Endothelial cell of umbilical vein (primary cell): ENCODE results near the gene NXN. TPM values are rescaled to one million over a fixed set of nuclear protein-coding genes. Genes with fewer than 3 reads are reported as not detected.

Experiments
- BruUV-seq: library from RNA; stranded (reverse); fragments of 400-500 nt; replicated peaks from 2 replicates; lab custom pipeline; 2021; lab: Mats Ljungman, UMichigan
- CTCF ChIA-PET: fragments of 300-600, 350-600 bp; sonication (Branson Sonifier 250); formaldehyde crosslinking; loops from one replicate; lab custom pipeline; 2021; ENCODE audit warnings: antibody characterized with exemption, inconsistent platforms; lab: Charles Lee
- POLR2A ChIA-PET: fragments of 300-600, 350-600 bp; sonication (Branson Sonifier 250); formaldehyde crosslinking; loops from one replicate; lab custom pipeline; 2021; ENCODE audit warnings: antibody characterized with exemption, inconsistent platforms; lab: Charles Lee
- DNase-seq: peaks from one replicate; pipeline ENCODE4 v3.0.0-alpha.2; 2011; ENCODE audit warnings: low read depth, low spot score
- FAIRE-seq: peaks from 2 replicates; lab custom pipeline; 2011; peaks lifted over from hg19 to GRCh38; lab: Jason Lieb, UNC
- H2AFZ ChIP-seq: 2 replicates; pipeline ENCODE4 v1.6.0; 2012; ENCODE audit warnings: low read depth, low read length, control low read depth, inconsistent platforms
- H3K27ac ChIP-seq: 2 replicates; pipeline ENCODE4 v1.5.1; 2011; ENCODE audit warnings: low read depth, mild to moderate bottlenecking, control low read depth, low read length, moderate library complexity; ENCODE audit not compliant: insufficient read depth
- H3K27me3 ChIP-seq, 2 experiments: 2 replicates each; pipeline versions ENCODE4 v1.6.0 to v1.6.1; 2011; ENCODE audit warnings: low read length in 2 of 2, mixed read lengths in 1 of 2; ENCODE audit not compliant: control insufficient read depth in 2 of 2, insufficient read depth in 2 of 2
- H3K36me3 ChIP-seq, 2 experiments: 2 replicates in 1 of 2; 3 replicates in 1 of 2; pipeline ENCODE4 v1.5.1; 2011; ENCODE audit warnings: low read length in 2 of 2, mild to moderate bottlenecking in 1 of 2, moderate library complexity in 1 of 2; ENCODE audit not compliant: control insufficient read depth in 2 of 2, insufficient read depth in 2 of 2; ENCODE audit errors: extremely low read depth in 1 of 2
- H3K4me1 ChIP-seq: 3 replicates; pipeline ENCODE4 v1.5.1; 2011; ENCODE audit warnings: mild to moderate bottlenecking, low read length; ENCODE audit not compliant: control insufficient read depth, insufficient read depth; ENCODE audit errors: extremely low read depth
- H3K4me2 ChIP-seq: 2 replicates; pipeline ENCODE4 v1.6.1; 2011; ENCODE audit warnings: low read length, control low read depth, mixed read lengths; ENCODE audit not compliant: insufficient read depth
- H3K4me3 ChIP-seq, 3 experiments: fragments of 200-600 bp in 1 of 3; sonication (generic), shearing (Covaris generic) in 1 of 3; replicated peaks in 1 of 3; 2 replicates each; pipeline ENCODE4 v1.5.1; 2011 to 2016; ENCODE audit warnings: control low read depth in 3 of 3, low read length in 3 of 3, mild to moderate bottlenecking in 2 of 3, inconsistent platforms in 1 of 3, low read depth in 1 of 3, moderate library complexity in 1 of 3; ENCODE audit not compliant: insufficient read depth in 1 of 3
- H3K79me2 ChIP-seq: 2 replicates; pipeline ENCODE4 v1.6.0; 2012; ENCODE audit warnings: low read length, inconsistent platforms; ENCODE audit not compliant: control insufficient read depth, insufficient read depth
- H3K9ac ChIP-seq: replicated peaks from 2 replicates; pipeline ENCODE3; 2011; ENCODE audit warnings: low read length, control low read depth; ENCODE audit not compliant: insufficient read depth; ENCODE audit errors: extremely low read depth
- H3K9me1 ChIP-seq: replicated peaks from 3 replicates; pipeline ENCODE4 v1.6.0; 2011; ENCODE audit warnings: mild to moderate bottlenecking, low read length; ENCODE audit not compliant: control insufficient read depth, insufficient read depth; ENCODE audit errors: extremely low read depth
- H3K9me3 ChIP-seq: replicated peaks from 2 replicates; pipeline ENCODE4 v1.5.1; 2012; ENCODE audit warnings: low read length, inconsistent platforms; ENCODE audit not compliant: control insufficient read depth, insufficient read depth
- H4K20me1 ChIP-seq: replicated peaks from 2 replicates; pipeline ENCODE3; 2011; ENCODE audit warnings: mild to moderate bottlenecking, low read length; ENCODE audit not compliant: control insufficient read depth, insufficient read depth; ENCODE audit errors: extremely low read depth
- CTCF ChIP-seq, 2 donors: IDR thresholded peaks; 1 replicate in 1 of 2; 2 replicates in 1 of 2; pipeline ENCODE4 v1.5.1; 2011; ENCODE audit warnings: low read length in 2 of 2, mild to moderate bottlenecking in 2 of 2, moderate library complexity in 2 of 2, control low read depth in 1 of 2, inconsistent platforms in 1 of 2, low read depth in 1 of 2; ENCODE audit not compliant: insufficient read depth in 1 of 2; ENCODE audit errors: extremely low read depth in 1 of 2
- EZH2 ChIP-seq: IDR thresholded peaks from 2 replicates; pipeline ENCODE4 v1.6.1; 2012; ENCODE audit warnings: borderline replicate concordance, low read depth, mild to moderate bottlenecking, moderate library complexity, low read length, inconsistent platforms; ENCODE audit not compliant: severe bottlenecking
- FOS ChIP-seq: IDR thresholded peaks from 2 replicates; pipeline ENCODE4 v1.6.1; 2011; ENCODE audit warnings: mild to moderate bottlenecking, low read length, moderate library complexity, borderline replicate concordance; ENCODE audit not compliant: insufficient read depth
- GATA2 ChIP-seq: IDR thresholded peaks from 2 replicates; pipeline ENCODE4 v1.7.0; 2011; ENCODE audit warnings: low read depth, mild to moderate bottlenecking, moderate library complexity, mixed read lengths, low read length; ENCODE audit not compliant: insufficient read length, insufficient read depth
- JUN ChIP-seq: IDR thresholded peaks from 2 replicates; pipeline ENCODE4 v1.6.1; 2011; ENCODE audit warnings: borderline replicate concordance, low read depth; ENCODE audit not compliant: insufficient read length, insufficient read depth
- MYC ChIP-seq: IDR thresholded peaks from one replicate; pipeline ENCODE4 v1.6.1; 2011; ENCODE audit warnings: mild to moderate bottlenecking, low read depth, low read length
- POLR2A ChIP-seq: IDR thresholded peaks from 2 replicates; pipeline ENCODE4 v1.6.1; 2012; ENCODE audit warnings: low read depth, mild to moderate bottlenecking, control low read depth, low read length
- POLR2AphosphoS5 ChIP-seq: IDR thresholded peaks from 2 replicates; pipeline ENCODE4 v1.6.1; 2012; ENCODE audit warnings: low read depth, mild to moderate bottlenecking, control low read depth, low read length, moderate library complexity; ENCODE audit not compliant: insufficient read depth
- dilution Hi-C: fragments of 300-500 bp; cut with MboI; formaldehyde crosslinking; loops from one replicate; pipeline ENCODE4 v1.15.0; 2019; ENCODE audit warnings: low sequenced_read_pairs; ENCODE audit not compliant: extremely low pct_ligation_motif_present
- intact Hi-C: fragments of 100-400 bp; cut with micrococcal nuclease; formaldehyde crosslinking; loops from one replicate; pipeline ENCODE4 v1.10.0; 2022
- polyA plus RNA-seq, 4 experiments: library from polyadenylated mRNA; depleted of rRNA in 3 of 4; stranded (reverse) in 3 of 4; unstranded in 1 of 4; fragments of >200 nt; gene quantifications; 2 replicates each; pipeline versions ENCODE4 v1.2.1 to v1.2.3, GENCODE V29; 2011 to 2012; ENCODE audit warnings: missing spikeins in 1 of 4
- total RNA-seq: library from RNA; stranded (reverse); gene quantifications from 2 replicates; pipeline ENCODE4 v1.2.3, GENCODE V29; 2021
- TF ChIP-seq, protein P1 (sequence below): IDR thresholded peaks from 2 replicates; pipeline ENCODE4 v1.6.1; 2011; ENCODE audit not compliant: insufficient read depth, insufficient read length

The NXN gene
- total and polyA plus RNA-seq, 2 donors (not counting 3 experiments of a cell fraction or from before 2014, with no cell fraction given): 69.5 to 77.3 TPM

GRCh38 chr17:1011760-1012735, 32.5 kb upstream of the NXN start:
- H2AFZ ChIP-seq: no peak overlapping the region
- peaks cover 4 to 26% of the 10 kb centered on the region in 2 experiments for H3K36me3 ChIP-seq
- DNase-seq (no peak), FAIRE-seq (no peak)
- no peaks in the 10 kb centered on the region for H3K9me3 ChIP-seq
- no peaks in the 10 kb centered on the region for H3K27me3 ChIP-seq
- H3K9me1 ChIP-seq: no peaks in the 10 kb centered on the region
- H3K4me2 ChIP-seq: no peak overlapping the region
- TF ChIP-seq EZH2: no peak
- no peak for TF ChIP-seq POLR2AphosphoS5
- TF ChIP-seq CTCF (IDR thresholded peaks at IDR 0.05; ENCODE audit: extremely low read depth in 1 of 2, insufficient read depth in 1 of 2, low read depth in 1 of 2, low read length in 2 of 2): no peak
- no peak for TF ChIP-seq MYC
- no peak for TF ChIP-seq GATA2
- TF ChIP-seq, protein P1, sequence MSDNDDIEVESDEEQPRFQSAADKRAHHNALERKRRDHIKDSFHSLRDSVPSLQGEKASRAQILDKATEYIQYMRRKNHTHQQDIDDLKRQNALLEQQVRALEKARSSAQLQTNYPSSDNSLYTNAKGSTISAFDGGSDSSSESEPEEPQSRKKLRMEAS: no peak
- no peak for TF ChIP-seq FOS
- no peak for TF ChIP-seq JUN
- TF ChIP-seq POLR2A: no peak
- no peaks in the 10 kb centered on the region for H3K4me1 ChIP-seq
- no peak overlapping the region for H3K4me3 ChIP-seq
- no peak overlapping the region for H3K27ac ChIP-seq
- H3K9ac ChIP-seq: no peak overlapping the region
- no TSS peak for BruUV-seq
- intact Hi-C loops (no loop called here), dilution Hi-C loops (no loop called here)
- H4K20me1 ChIP-seq: no peaks in the 10 kb centered on the region
- ChIA-PET CTCF (no interaction called here), POLR2A (no interaction called here)
- H3K79me2 ChIP-seq: no peaks in the 10 kb centered on the region
